Mesothelial cell of epicardium (in vitro differentiated cells): ENCODE results near the gene PHF21B. TPM values are rescaled to one million over a fixed set of nuclear protein-coding genes. Genes with fewer than 3 reads are reported as not detected.

Source experiments
- DNase-seq, 2 experiments: peaks; one replicate each; pipeline ENCODE4 v3.0.0; 2021; ENCODE audit warnings: low spot score in 2 of 2; ENCODE audit not compliant: unreplicated experiment in 2 of 2
- H3K27ac Mint-ChIP-seq: 2 replicates; pipeline ENCODE4 v1.8.0; 2021; ENCODE audit warnings: mixed read lengths
- H3K27me3 Mint-ChIP-seq: 2 replicates; pipeline ENCODE4 v1.8.0; 2021; ENCODE audit warnings: low read depth, mixed read lengths
- H3K36me3 Mint-ChIP-seq: 2 replicates; pipeline ENCODE4 v1.8.0; 2021; ENCODE audit warnings: mixed read lengths
- H3K4me1 Mint-ChIP-seq: 2 replicates; pipeline ENCODE4 v1.8.0; 2021; ENCODE audit warnings: mixed read lengths
- H3K4me3 Mint-ChIP-seq: 2 replicates; pipeline ENCODE4 v1.8.0; 2021; ENCODE audit warnings: mild to moderate bottlenecking, moderate library complexity, mixed read lengths
- H3K9me3 Mint-ChIP-seq: 2 replicates; pipeline ENCODE4 v1.8.0; 2021; ENCODE audit warnings: mixed read lengths
- CTCF ChIP-seq: fragments of 200-600 bp; sonication (generic); IDR thresholded peaks from one replicate; pipeline ENCODE4 v1.5.0; 2021; ENCODE audit warnings: antibody characterized with exemption; ENCODE audit not compliant: unreplicated experiment
- total RNA-seq: library from RNA; stranded (reverse); gene quantifications from 3 replicates; pipeline ENCODE4 v1.2.1, GENCODE V29; 2021

The PHF21B gene
- total RNA-seq, 1 donor from 2014 or later = 8.6 TPM

DNA sequence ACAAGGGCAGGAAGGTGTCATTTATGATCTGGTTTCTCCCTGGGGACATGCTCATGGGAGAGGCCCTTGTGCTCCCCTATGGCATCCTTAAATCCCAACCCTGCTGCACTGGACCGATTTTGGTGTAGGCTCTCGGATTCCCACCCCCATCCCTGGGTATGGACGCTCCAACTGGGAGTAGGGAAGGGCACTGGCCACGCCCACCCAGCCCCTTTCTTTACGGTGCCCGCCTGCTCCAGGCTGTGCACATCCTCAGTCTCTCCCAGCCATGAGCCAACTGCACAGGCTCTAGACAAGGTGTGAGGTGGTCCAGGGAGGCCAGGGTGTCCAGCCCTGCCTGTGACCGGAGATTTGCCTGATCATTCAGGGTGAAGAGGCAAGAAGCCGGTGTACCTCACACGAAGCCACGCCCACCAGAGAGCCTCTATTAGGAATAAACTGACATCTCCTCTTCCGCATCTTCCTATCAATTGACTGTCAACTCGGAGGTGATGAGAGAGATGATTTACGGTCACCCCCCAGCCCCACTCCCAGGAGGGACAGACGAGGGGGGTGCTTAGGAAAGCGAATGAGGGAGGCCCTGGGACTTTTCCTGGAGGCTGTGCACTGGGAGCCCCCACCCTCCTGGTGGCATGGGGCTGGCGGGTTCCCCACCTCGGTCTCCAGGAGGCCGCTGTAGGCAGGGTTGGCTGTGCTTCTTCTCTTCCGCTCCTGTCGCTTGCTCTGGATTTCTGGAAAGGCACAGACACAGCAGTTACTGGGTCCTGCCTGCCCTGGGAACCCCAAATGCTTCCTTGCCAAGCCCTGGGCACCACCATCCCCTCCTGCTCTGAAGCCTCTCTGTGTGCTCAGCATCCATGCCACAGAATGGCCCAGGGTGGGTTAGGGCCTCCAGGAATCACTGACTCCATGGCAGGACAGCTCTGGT lies 116.7 kb downstream of the PHF21B start:
- no peak overlapping the region for H3K27ac Mint-ChIP-seq
- H3K4me3 Mint-ChIP-seq = no peak overlapping the region
- DNase-seq = no peak
- no peaks in the 10 kb centered on the region for H3K4me1 Mint-ChIP-seq
- no peak for TF ChIP-seq CTCF
- no peaks in the 10 kb centered on the region for H3K27me3 Mint-ChIP-seq
- H3K36me3 Mint-ChIP-seq = no peaks in the 10 kb centered on the region
- H3K9me3 Mint-ChIP-seq = peaks cover 3% of the 10 kb centered on the region

DNA sequence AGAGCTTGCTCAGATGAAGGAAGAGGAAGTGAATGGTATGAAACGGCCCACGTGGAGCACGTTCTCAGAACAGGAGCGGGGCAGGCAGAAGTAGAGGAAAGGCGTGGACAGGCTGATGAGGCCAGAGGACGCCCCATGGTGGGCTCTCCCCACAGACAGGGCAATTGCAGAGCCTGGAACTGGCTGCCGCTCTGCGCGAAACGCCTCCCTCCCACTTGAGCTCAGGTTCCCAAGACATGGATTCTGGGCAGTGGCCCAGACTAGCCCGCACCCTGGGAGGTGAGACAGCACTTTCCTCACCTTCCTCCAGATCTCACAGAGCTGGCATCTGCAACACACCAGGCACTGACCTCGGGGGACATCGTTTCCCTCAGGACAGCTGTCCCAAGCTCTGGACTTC lies 117.6 kb downstream of the PHF21B start:
- H3K9me3 Mint-ChIP-seq = peaks cover 3% of the 10 kb centered on the region
- no peaks in the 10 kb centered on the region for H3K4me1 Mint-ChIP-seq
- H3K36me3 Mint-ChIP-seq = no peaks in the 10 kb centered on the region
- H3K27ac Mint-ChIP-seq = no peak overlapping the region
- TF ChIP-seq CTCF = no peak
- no peaks in the 10 kb centered on the region for H3K27me3 Mint-ChIP-seq
- H3K4me3 Mint-ChIP-seq = no peak overlapping the region
- DNase-seq = no peak

DNA sequence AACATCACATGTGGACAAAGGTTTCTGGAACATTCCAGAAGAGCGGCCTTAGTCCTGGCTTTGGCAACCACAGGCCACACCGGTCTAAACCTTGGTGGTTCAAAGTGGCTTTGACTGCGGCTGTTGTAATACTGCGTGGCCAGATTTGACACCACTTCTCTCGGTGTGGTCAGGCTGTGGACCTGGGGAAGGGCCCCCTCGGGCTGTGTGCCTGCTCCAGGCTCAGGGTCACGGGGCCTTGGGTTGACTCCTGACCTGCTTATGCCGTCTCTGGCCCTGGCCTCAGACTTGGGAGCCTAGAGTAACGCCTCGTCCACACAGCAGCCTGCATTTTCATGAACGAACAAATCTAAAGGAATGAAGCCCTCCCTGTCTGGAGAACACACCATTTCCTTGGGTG lies 118.0 kb downstream of the PHF21B start:
- no peak overlapping the region for H3K4me3 Mint-ChIP-seq
- TF ChIP-seq CTCF = no peak
- no peaks in the 10 kb centered on the region for H3K36me3 Mint-ChIP-seq
- H3K9me3 Mint-ChIP-seq = peaks cover 3% of the 10 kb centered on the region
- H3K4me1 Mint-ChIP-seq = no peaks in the 10 kb centered on the region
- DNase-seq = no peak
- H3K27ac Mint-ChIP-seq = no peak overlapping the region
- H3K27me3 Mint-ChIP-seq = no peaks in the 10 kb centered on the region

- Mint-ChIP-seq H3K27ac (no peak overlapping the region), H3K4me3 (no peak overlapping the region), H3K36me3 (no peaks in the 10 kb centered on the region), H3K4me1 (no peaks in the 10 kb centered on the region), H3K9me3 (no peaks in the 10 kb centered on the region), H3K27me3 (no peaks in the 10 kb centered on the region)
- no peak for TF ChIP-seq CTCF
- no peak for DNase-seq
Observed at GRCh38 chr22:44891293-44891747, 118.5 kb downstream of the PHF21B start.

- H3K9me3 Mint-ChIP-seq = no peaks in the 10 kb centered on the region
- H3K27ac Mint-ChIP-seq = no peak overlapping the region
- no peaks in the 10 kb centered on the region for H3K36me3 Mint-ChIP-seq
- no peak for TF ChIP-seq CTCF
- DNase-seq = no peak
- H3K4me3 Mint-ChIP-seq = no peak overlapping the region
- H3K4me1 Mint-ChIP-seq = no peaks in the 10 kb centered on the region
- H3K27me3 Mint-ChIP-seq = no peaks in the 10 kb centered on the region
Observed at GRCh38 chr22:44890416-44891292, 119.2 kb downstream of the PHF21B start.
